HL-60 (cell line): ENCODE measurements around the gene SELENOO.

Source experiments
- DNase-seq, 2 experiments: peaks; one replicate each; pipeline ENCODE4 v3.0.0-alpha.2; 2010 to 2020; ENCODE audit warnings: low read depth in 1 of 2, low spot score in 1 of 2
- H3K27ac ChIP-seq: fragments of 250-450 bp; sonication (Bioruptor Pico); replicated peaks from 2 replicates; pipeline ENCODE4 v1.5.1; 2020; ENCODE audit warnings: mild to moderate bottlenecking, moderate library complexity
- H3K27me3 ChIP-seq: fragments of 250-450 bp; sonication (Bioruptor Pico); 2 replicates; pipeline ENCODE4 v1.5.1; 2021; ENCODE audit warnings: mild to moderate bottlenecking, moderate library complexity; ENCODE audit not compliant: insufficient read depth, poor library complexity, severe bottlenecking
- H3K4me3 ChIP-seq: replicated peaks from 2 replicates; pipeline ENCODE4 v1.5.1; 2011; ENCODE audit warnings: mild to moderate bottlenecking, control low read depth, low read length; ENCODE audit not compliant: insufficient read depth
- GABPA ChIP-seq: IDR thresholded peaks from 2 replicates; pipeline ENCODE4 v1.6.1; 2012; ENCODE audit warnings: low read depth
- POLR2AphosphoS5 ChIP-seq: IDR thresholded peaks from 2 replicates; pipeline ENCODE4 v1.6.1; 2012; ENCODE audit warnings: low read depth
- SPI1 ChIP-seq: IDR thresholded peaks from 2 replicates; pipeline ENCODE4 v1.6.1; 2012; ENCODE audit warnings: low read depth, mild to moderate bottlenecking, borderline replicate concordance
- TF ChIP-seq, protein P1 (sequence below): IDR thresholded peaks from one replicate; pipeline ENCODE4 v1.5.1; 2011; ENCODE audit warnings: low read length, control low read depth, inconsistent platforms; ENCODE audit not compliant: insufficient read depth
- TF ChIP-seq, protein P2 (sequence below): IDR thresholded peaks from 2 replicates; pipeline ENCODE4 v1.6.1; 2012; ENCODE audit warnings: low read depth; ENCODE audit not compliant: insufficient replicate concordance

Gene SELENOO

GRCh38 chr22:50161508-50162390, 39.1 kb upstream of the SELENOO start:
- no peak for TF ChIP-seq POLR2AphosphoS5
- TF ChIP-seq, protein P1, sequence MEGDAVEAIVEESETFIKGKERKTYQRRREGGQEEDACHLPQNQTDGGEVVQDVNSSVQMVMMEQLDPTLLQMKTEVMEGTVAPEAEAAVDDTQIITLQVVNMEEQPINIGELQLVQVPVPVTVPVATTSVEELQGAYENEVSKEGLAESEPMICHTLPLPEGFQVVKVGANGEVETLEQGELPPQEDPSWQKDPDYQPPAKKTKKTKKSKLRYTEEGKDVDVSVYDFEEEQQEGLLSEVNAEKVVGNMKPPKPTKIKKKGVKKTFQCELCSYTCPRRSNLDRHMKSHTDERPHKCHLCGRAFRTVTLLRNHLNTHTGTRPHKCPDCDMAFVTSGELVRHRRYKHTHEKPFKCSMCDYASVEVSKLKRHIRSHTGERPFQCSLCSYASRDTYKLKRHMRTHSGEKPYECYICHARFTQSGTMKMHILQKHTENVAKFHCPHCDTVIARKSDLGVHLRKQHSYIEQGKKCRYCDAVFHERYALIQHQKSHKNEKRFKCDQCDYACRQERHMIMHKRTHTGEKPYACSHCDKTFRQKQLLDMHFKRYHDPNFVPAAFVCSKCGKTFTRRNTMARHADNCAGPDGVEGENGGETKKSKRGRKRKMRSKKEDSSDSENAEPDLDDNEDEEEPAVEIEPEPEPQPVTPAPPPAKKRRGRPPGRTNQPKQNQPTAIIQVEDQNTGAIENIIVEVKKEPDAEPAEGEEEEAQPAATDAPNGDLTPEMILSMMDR: no peak
- no peak for TF ChIP-seq GABPA
- TF ChIP-seq SPI1: no peak
- TF ChIP-seq, protein P2, sequence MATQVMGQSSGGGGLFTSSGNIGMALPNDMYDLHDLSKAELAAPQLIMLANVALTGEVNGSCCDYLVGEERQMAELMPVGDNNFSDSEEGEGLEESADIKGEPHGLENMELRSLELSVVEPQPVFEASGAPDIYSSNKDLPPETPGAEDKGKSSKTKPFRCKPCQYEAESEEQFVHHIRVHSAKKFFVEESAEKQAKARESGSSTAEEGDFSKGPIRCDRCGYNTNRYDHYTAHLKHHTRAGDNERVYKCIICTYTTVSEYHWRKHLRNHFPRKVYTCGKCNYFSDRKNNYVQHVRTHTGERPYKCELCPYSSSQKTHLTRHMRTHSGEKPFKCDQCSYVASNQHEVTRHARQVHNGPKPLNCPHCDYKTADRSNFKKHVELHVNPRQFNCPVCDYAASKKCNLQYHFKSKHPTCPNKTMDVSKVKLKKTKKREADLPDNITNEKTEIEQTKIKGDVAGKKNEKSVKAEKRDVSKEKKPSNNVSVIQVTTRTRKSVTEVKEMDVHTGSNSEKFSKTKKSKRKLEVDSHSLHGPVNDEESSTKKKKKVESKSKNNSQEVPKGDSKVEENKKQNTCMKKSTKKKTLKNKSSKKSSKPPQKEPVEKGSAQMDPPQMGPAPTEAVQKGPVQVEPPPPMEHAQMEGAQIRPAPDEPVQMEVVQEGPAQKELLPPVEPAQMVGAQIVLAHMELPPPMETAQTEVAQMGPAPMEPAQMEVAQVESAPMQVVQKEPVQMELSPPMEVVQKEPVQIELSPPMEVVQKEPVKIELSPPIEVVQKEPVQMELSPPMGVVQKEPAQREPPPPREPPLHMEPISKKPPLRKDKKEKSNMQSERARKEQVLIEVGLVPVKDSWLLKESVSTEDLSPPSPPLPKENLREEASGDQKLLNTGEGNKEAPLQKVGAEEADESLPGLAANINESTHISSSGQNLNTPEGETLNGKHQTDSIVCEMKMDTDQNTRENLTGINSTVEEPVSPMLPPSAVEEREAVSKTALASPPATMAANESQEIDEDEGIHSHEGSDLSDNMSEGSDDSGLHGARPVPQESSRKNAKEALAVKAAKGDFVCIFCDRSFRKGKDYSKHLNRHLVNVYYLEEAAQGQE: no peak
- H3K27ac ChIP-seq: no peak overlapping the region
- H3K4me3 ChIP-seq: no peak overlapping the region
- H3K27me3 ChIP-seq: no peaks in the 10 kb centered on the region
- DNase-seq: no peak

GRCh38 chr22:50162391-50162956, 38.3 kb upstream of the SELENOO start:
- H3K27me3 ChIP-seq: no peaks in the 10 kb centered on the region
- H3K27ac ChIP-seq: no peak overlapping the region
- no peak for DNase-seq
- TF ChIP-seq, protein P2: no peak
- TF ChIP-seq SPI1 (no peak), POLR2AphosphoS5 (no peak), GABPA (no peak)
- TF ChIP-seq, protein P1: no peak
- H3K4me3 ChIP-seq: no peak overlapping the region

- peaks cover 6% of the 10 kb centered on the region for H3K27me3 ChIP-seq
- TF ChIP-seq POLR2AphosphoS5 (no peak), GABPA (no peak), SPI1 (no peak)
- TF ChIP-seq, protein P1: no peak
- TF ChIP-seq, protein P2: no peak
- H3K4me3 ChIP-seq: no peak overlapping the region
- no peak overlapping the region for H3K27ac ChIP-seq
- no peak for DNase-seq
These were observed 35.2 kb upstream of the SELENOO start for GRCh38 chr22:50165436-50166123.
